ENCODE data around the gene TRIM43B.
"Not testable (repeated sequence)": the region's sequence is repeated elsewhere in the genome, so short reads cannot be mapped to it uniquely, and the experiment has no call there.

TRIM43B gene

DNA sequence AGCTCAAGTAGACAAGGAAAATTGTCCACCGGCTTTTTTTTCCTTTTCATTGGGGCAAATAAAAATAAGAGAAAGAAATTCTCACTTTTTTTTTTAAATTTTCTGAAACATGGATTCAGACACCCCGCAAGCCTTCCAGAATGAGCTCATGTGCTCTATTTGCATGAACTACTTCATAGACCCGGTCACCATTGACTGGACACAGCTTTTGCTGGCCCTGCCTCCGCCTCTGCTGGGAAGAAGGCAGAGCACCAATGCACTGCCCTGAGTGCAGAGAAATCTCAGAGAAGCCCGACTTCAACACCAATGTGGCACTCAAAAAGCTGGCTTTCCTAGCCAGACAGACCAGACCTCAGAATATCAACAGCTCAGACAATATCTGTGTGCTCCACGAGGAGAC is 30.2 kb upstream of the TRIM43B start:
- Histone ChIP-seq H3K4me3 (ENCODE audit: low read depth, low read length) (no peak overlapping the region), H3K27me3 (replicated peaks) (no peaks in the 10 kb centered on the region), H3K36me3 (replicated peaks) (no peaks in the 10 kb centered on the region), H3K27ac (no peak overlapping the region)
- in situ Hi-C loops (cut with HindIII; ENCODE audit: low pct_ligation_motif_present, low sequenced_read_pairs), result no loop called here
- TF ChIP-seq, protein P1, sequence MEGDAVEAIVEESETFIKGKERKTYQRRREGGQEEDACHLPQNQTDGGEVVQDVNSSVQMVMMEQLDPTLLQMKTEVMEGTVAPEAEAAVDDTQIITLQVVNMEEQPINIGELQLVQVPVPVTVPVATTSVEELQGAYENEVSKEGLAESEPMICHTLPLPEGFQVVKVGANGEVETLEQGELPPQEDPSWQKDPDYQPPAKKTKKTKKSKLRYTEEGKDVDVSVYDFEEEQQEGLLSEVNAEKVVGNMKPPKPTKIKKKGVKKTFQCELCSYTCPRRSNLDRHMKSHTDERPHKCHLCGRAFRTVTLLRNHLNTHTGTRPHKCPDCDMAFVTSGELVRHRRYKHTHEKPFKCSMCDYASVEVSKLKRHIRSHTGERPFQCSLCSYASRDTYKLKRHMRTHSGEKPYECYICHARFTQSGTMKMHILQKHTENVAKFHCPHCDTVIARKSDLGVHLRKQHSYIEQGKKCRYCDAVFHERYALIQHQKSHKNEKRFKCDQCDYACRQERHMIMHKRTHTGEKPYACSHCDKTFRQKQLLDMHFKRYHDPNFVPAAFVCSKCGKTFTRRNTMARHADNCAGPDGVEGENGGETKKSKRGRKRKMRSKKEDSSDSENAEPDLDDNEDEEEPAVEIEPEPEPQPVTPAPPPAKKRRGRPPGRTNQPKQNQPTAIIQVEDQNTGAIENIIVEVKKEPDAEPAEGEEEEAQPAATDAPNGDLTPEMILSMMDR (IDR thresholded peaks at IDR 0.05; ENCODE audit: low read depth, low read length, missing control alignments), result no peak
- no peak for DNase-seq

DNA sequence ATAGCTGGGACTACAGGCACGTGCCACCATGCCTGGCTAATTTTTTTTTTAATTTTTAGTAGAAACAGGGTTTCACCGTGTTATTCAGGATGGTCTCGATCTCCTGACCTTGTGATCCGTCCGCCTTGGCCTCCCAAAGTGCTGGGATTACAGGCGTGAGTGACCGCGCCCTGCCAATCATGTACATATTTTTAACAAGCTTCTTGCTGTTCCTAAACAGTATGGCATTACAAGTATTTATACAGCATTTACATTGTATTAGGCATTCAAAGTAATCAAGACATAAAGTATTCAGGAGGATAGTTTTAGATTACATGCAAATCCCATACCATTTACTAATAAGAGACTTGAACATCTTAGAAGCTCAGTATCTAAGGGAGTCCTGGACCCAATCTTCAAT is 29.7 kb upstream of the TRIM43B start:
- H3K36me3 ChIP-seq (replicated peaks); H3K27me3 ChIP-seq (replicated peaks); H3K27ac ChIP-seq; DNase-seq; in situ Hi-C loops (cut with HindIII; ENCODE audit: low pct_ligation_motif_present, low sequenced_read_pairs); H3K4me3 ChIP-seq (ENCODE audit: low read depth, low read length): not testable (repeated sequence)

DNA sequence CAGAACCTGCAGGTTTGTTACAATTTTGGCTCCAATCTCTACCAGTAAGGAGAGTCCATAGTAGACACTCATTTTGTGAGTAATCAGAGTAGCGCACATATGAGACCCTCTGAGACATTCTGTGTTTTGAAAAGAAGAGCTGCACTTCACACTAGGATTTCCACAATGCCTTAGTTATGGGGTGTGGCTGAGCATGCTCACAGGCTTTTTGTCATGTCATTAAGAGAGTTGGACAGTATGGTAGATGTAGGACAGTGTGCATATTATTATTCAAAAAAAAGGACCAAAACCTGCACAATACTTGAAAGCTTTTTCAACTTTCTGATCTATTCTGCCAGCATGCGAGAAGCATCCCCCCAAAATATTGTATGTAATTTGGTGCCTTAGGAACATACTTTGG is 24.9 kb upstream of the TRIM43B start:
- no peak for DNase-seq
- TF ChIP-seq, protein P1 (IDR thresholded peaks at IDR 0.05; ENCODE audit: low read depth, low read length, missing control alignments), result no peak
- in situ Hi-C loops (cut with HindIII; ENCODE audit: low pct_ligation_motif_present, low sequenced_read_pairs), result no loop called here
- H3K27me3 ChIP-seq (replicated peaks), result no peaks in the 10 kb centered on the region
- no peak overlapping the region for H3K27ac ChIP-seq
- no peak overlapping the region for H3K4me3 ChIP-seq (ENCODE audit: low read depth, low read length)
- no peaks in the 10 kb centered on the region for H3K36me3 ChIP-seq (replicated peaks)

DNA sequence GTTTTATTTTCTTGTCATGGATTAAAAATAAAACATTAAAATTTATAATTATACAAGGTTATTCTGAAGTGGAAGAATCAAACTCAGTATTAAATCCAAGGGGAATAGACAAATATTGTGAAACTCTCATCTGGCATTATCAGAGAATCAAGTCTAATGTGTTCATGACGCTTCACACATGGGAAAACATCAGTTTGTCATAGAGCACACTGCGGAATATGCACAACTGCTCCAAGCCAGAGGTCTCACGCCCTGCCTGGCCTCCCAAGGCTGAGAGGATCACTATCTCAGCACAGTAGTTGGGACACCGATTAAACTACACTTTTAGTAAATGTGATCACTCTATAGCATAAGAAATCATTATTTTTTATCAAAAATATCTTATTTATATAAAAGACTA is 20.7 kb upstream of the TRIM43B start:
- H3K27me3 ChIP-seq (replicated peaks), result no peaks in the 10 kb centered on the region
- no peaks in the 10 kb centered on the region for H3K36me3 ChIP-seq (replicated peaks)
- no peak overlapping the region for H3K4me3 ChIP-seq (ENCODE audit: low read depth, low read length)
- DNase-seq, result no peak
- no peak overlapping the region for H3K27ac ChIP-seq
- TF ChIP-seq, protein P1 (IDR thresholded peaks at IDR 0.05; ENCODE audit: low read depth, low read length, missing control alignments), result no peak
- in situ Hi-C loops (cut with HindIII; ENCODE audit: low pct_ligation_motif_present, low sequenced_read_pairs), result no loop called here

DNA sequence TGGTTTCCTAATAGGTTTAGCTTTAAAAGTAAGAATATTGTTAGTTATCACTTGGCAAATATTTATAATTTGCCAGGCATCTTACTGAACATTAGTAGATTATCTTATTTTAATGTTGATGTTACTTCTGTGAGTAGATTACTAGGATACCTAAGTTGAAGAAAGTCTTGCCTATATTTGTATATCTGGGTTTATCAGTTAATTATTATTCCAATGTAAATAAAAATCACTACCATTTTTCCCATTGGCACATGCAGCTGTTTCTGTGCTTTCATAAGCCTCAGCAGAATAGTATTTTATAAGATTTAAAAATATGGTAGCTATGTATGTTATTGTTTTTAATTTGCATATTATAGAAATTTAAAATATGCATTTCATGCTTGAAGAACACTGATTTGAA is 16.3 kb upstream of the TRIM43B start:
- no peak for DNase-seq
- TF ChIP-seq, protein P1 (IDR thresholded peaks at IDR 0.05; ENCODE audit: low read depth, low read length, missing control alignments), result no peak
- Histone ChIP-seq H3K27ac (no peak overlapping the region), H3K4me3 (ENCODE audit: low read depth, low read length) (no peak overlapping the region), H3K27me3 (replicated peaks) (no peaks in the 10 kb centered on the region), H3K36me3 (replicated peaks) (no peaks in the 10 kb centered on the region)
- in situ Hi-C loops (cut with HindIII; ENCODE audit: low pct_ligation_motif_present, low sequenced_read_pairs), result no loop called here

DNA sequence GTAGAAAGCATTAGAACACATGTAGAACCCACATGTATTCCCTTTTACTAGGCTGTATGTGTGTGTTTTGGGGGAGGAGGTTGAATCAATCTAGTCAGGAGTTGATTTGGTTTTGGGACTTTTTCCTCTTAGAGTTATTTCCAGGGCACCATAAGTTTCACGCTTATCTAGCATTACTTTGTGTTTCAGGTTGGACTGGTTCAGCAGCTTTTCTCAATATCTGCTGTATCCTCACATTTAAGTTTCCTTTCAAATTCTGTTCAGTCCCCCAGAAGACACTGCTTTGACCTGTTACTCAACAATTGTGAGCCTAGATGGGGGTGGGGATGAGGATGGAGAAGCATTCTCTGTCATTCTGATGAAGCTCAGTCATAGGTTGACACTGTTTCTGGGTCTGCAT is 7.5 kb upstream of the TRIM43B start:
- DNase-seq; in situ Hi-C loops (cut with HindIII; ENCODE audit: low pct_ligation_motif_present, low sequenced_read_pairs); H3K4me3 ChIP-seq (ENCODE audit: low read depth, low read length); H3K27me3 ChIP-seq (replicated peaks); H3K27ac ChIP-seq; H3K36me3 ChIP-seq (replicated peaks): not testable (repeated sequence)

DNA sequence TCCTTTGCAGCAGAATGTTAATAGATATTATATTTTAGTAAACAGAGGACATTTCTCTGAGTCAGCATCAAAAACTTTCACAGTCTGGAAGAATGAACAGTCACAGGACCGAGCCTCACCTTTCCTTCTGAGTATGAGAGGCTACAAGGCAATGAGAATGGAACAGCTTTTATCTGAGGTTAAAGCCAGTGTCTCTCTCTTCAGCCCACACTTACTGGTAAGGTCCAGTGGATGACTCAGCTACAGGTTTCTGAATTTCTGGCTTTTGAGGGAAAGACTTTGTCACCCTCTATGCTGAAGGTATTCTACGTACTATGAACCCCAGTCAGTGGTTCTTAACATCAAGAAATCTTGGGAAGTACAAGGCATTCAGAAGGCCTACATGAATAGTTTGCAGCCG is 9.5 kb downstream of the TRIM43B start:
- H3K27me3 ChIP-seq (replicated peaks); H3K27ac ChIP-seq; H3K36me3 ChIP-seq (replicated peaks); in situ Hi-C loops (cut with HindIII; ENCODE audit: low pct_ligation_motif_present, low sequenced_read_pairs); DNase-seq; H3K4me3 ChIP-seq (ENCODE audit: low read depth, low read length): not testable (repeated sequence)

DNA sequence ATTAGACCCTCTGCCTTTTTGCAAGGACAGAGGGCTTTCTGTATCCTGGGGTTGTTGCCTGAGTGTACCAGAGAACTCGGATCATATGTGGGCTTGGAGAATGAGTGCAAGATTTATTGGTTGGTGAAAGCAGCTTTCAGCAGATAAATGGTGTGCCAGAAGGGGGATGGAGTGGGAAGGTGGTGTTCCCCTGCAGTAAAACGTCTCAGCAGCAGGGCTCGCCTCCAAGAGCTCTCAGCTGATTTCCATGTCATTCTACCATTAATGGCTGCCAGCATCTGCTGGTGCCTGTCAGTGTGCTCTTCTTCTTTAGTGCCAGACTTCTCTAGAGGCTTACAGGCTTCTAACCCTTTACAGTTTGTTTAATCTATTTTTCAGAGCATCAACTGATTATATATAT is 16.6 kb downstream of the TRIM43B start:
- H3K4me3 ChIP-seq (ENCODE audit: low read depth, low read length); H3K36me3 ChIP-seq (replicated peaks); in situ Hi-C loops (cut with HindIII; ENCODE audit: low pct_ligation_motif_present, low sequenced_read_pairs); H3K27ac ChIP-seq; H3K27me3 ChIP-seq (replicated peaks); DNase-seq: not testable (repeated sequence)

DNA sequence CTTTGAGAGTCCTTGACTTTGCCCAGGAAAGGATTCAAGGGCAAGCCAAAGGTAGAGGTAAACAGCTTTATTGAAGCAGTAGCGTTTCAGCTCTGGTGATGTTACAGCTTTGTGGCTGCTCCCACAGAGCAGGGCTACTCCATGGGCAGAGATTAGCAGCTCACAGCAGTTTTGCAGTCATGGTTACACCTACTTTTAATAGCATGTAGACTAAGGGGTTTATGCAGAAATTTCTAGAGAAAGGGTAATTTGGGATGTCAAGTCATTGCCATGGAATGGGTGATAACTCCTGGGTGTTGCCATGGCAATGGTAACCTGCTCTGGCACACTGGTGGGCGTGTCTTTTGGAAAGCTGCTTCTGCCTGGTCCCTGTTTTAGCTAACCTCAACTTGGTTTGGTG is 18.0 kb downstream of the TRIM43B start:
- H3K27me3 ChIP-seq (replicated peaks); H3K36me3 ChIP-seq (replicated peaks); DNase-seq; in situ Hi-C loops (cut with HindIII; ENCODE audit: low pct_ligation_motif_present, low sequenced_read_pairs); H3K4me3 ChIP-seq (ENCODE audit: low read depth, low read length); H3K27ac ChIP-seq: not testable (repeated sequence)

DNA sequence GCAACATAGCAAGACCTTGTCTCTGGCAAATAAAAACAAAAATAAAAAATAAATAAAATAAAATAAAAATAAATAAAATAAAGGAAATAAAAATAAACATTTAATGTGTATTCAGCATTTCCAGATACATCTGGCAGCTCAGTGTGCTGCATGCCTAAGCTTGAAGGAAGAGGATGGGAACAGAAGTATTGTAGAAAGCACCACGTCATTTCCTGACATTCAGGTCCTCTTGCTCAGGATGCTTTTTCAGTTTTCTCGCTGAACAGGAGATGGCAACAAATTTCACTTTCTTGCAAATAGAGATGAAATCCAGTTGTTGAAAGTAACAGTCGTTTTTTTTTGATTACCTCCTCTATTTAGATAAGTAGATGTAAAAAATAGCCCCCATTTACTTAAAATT is 21.3 kb downstream of the TRIM43B start:
- H3K27me3 ChIP-seq (replicated peaks); H3K4me3 ChIP-seq (ENCODE audit: low read depth, low read length); in situ Hi-C loops (cut with HindIII; ENCODE audit: low pct_ligation_motif_present, low sequenced_read_pairs); DNase-seq; H3K27ac ChIP-seq; H3K36me3 ChIP-seq (replicated peaks): not testable (repeated sequence)

DNA sequence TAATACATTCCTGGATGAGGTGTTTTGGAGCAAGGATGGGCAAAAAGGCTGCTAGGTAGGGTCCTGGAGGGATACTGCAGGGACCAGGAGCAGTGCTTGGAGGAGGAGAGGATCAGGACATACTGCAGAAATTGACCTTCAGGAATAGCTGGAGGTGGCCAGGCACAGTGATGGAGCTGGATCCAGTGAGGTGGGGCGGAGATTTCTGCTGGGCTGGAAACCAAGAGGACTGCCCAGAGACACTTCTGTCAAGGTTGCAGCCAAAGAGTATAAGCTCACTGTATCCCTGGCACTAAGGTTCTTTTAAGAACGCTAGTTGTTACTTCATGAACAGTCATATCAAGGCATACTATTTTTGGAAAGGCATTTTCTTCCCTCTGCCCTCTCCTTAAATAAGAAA is 39.2 kb downstream of the TRIM43B start:
- H3K27ac ChIP-seq, result not testable (repeated sequence)

More for the DNA sequence above, 39.2 kb downstream of the TRIM43B start:
- in situ Hi-C loops (cut with HindIII; ENCODE audit: low pct_ligation_motif_present, low sequenced_read_pairs); DNase-seq; H3K36me3 ChIP-seq (replicated peaks); H3K4me3 ChIP-seq (ENCODE audit: low read depth, low read length); H3K27me3 ChIP-seq (replicated peaks): not testable (repeated sequence)
